G401.6 (cell line): ENCODE data around the gene CIB1.
"Not testable (repeated sequence)": the region's sequence is repeated elsewhere in the genome, so short reads cannot be mapped to it uniquely, and the experiment has no call there.

Experiments
- FAIRE-seq: peaks from 2 replicates; lab custom pipeline; 2012; peaks lifted over from hg19 to GRCh38; lab: Jason Lieb, UNC

Gene CIB1

DNA sequence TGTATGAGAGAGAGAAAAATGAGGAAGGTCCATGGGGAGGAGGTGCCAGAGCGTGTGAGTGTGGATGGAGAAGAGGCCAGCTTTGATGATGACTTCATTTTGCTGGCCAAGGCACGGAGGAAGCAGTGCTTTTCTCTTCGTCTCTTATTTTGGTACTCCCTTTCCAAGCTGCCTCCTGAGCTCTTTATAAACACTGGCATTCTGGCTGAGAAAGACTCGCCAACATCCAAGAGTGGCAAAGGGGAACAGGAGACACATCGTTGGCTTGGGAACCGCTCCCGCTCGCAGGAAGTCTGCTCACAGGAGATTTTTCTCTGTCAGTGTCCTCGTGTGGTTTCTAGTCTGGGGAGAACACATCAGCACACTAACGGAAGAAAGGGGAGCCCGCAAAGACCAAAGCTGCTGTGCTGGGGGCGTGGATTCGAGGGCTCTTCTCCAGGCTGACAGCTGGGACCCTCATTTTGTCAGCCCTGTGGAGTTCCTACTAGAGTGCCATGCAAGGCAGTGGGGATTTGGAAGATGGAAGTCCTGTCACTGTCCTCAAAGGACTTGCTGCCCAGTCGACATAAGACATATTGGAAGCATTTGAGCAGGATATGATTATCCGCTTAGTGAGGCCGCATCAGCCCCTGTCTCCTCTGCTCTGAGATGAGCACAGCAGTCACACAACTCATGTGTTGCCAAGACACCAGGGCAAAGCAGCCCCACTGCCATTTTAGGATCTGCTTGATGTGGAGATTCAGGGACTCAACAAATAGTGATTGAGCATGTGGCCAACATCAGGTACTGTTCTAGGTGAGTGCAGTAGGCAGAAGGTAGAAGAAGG is 40.6 kb downstream of the CIB1 start:
- no peak for FAIRE-seq

DNA sequence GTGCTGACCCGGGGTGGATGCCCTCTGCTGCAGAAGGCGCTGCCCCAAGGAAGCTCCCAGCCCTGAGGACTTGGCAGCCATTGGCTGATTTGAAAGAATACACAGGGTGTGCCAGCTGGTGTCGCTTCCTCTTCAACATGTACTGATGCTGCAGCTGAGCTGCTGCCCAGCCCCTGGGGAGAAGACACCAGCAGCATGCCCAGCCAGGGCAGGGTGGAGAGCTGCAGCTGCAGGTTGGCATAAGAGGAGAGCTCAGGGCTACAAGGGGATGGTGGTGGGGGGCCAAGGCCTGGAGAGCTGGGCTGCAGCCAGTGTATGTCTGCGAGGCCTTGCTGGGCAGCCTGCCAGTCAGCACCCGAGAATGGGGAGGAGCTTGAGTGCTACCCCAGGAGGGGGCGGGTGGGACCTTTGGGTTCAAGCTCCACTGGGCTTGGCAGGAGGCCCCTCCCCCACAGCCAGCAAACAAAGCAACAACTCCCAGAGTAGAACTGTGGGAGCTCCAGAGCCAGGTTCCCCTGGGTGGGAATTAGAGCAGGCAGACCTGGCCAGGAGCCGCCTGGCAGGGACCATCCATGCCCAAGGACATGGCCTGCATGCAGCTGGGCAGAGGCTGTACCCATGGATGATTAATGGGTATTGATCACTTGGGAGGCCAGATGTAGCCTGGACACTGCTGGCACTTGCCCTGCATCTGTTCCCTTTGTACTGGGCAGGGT is 41.8 kb downstream of the CIB1 start:
- no peak for FAIRE-seq

DNA sequence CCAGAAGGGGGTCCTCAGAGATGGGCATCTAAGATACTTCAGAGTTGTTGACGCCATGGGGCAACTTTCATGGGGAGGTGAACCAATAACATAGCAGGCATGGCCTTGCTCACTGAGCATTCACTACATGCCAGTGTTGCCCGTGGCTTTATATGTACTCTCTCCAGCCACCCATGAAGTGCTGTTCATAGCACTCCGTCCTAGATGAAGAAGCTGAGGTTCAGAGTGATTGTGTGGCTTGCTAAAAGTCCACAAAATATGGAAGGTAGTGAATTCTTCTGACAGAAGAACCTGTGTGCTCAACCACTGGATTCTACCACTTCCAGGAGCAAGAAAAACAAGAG is 42.4 kb downstream of the CIB1 start:
- no peak for FAIRE-seq

- FAIRE-seq: no peak
Measured at GRCh38 chr15:90190606-90191343, 43.0 kb downstream of the CIB1 start.

DNA sequence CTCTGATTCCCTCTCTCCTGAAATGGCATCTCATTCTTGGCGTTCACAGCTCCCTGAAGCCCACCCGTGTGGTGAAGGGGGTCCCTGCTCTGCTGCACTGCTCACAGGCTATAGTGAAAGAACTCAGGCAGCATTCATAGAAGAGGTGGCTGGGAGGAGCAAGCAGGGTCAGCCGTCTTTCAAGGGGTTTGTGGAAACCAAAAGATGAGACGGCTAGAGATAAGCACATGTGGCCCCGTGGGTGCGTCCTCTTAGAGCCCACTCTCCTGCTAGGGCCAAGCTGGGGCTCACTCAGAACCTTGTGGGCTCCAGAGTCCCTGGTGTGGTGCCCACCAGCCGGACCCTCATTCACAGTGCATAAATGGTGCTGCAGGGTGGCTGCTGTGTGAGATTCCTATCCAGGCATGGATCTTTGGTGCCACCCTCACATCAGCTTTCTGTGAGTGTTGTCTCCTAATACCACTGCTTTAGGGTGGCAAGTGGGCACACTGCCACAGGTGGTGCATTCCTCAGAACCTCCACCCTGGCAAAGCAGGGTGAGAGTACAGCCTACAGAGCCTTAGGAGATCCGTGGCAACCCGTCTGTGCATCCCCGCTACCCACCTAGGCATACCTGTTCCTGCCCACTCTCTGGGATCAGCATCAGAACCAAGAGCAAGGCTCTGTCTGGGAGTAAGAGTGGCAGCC is 43.8 kb downstream of the CIB1 start:
- no peak for FAIRE-seq

GRCh38 chr15:90188914-90189748 is 44.6 kb downstream of the CIB1 start:
- FAIRE-seq: no peak

GRCh38 chr15:90188065-90188464 is 45.7 kb downstream of the CIB1 start:
- not testable (repeated sequence) for FAIRE-seq

- no peak for FAIRE-seq
Measured at GRCh38 chr15:90187257-90187868, 46.4 kb downstream of the CIB1 start.

DNA sequence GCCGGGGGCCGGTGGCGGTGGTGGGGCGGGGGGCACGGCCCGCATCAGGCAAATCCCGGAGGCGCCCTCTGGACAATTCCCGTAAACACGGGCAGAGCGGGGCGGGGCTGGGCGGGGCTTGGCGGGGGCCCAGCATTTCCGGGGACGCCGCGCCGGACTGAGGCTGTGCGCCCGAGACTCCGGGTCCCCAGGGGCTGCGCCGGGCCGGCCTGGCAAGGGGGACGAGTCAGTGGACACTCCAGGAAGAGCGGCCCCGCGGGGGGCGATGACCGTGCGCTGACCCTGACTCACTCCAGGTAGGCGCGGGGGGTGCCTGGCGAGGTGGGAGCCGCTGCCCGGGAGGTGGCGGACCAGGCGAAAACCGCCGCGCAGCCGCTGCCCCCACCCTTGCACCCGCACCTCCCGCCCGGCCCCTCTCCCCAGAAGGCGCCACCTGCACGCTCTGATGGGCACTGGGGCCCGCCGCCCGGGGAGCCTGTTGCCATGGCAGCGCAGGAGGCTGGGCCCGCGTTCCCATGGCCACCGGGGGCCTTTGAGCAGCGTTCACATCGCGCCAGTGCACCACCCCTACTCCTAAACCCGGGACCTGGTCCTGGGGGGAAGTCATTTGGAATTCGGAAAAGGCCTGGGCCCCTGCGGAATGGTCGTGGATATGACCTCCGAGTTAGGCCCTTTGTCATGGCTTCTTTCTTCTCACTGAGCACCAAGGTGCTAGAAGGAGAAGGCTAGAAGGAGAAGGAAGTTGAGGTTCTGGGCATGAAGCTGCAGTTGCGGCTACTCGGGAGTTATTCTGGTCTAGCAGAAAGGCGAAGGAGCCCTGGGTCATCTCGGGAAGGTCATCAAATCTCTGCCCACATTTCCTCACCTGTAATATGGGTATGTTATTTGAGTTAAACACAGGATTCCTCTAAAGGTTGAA is 48.7 kb downstream of the CIB1 start:
- FAIRE-seq: no peak

- FAIRE-seq: no peak
Measured at GRCh38 chr15:90184119-90184785, 49.5 kb downstream of the CIB1 start.

- no peak for FAIRE-seq
Measured at GRCh38 chr15:90181776-90182175, 52.0 kb downstream of the CIB1 start.
